H1 (cell line): ENCODE data around the gene HLX. TPM values are rescaled to one million over a fixed set of nuclear protein-coding genes. Genes with fewer than 3 reads are reported as not detected.

Source experiments
- HDAC2 ChIP-seq, 2 experiments: fragments of 300-600 bp in 1 of 2; sonication (generic) in 1 of 2; IDR thresholded peaks; 2 replicates each; pipeline ENCODE4 v1.6.1; 2011 to 2012; ENCODE audit warnings: low read depth in 2 of 2, low read length in 2 of 2, mild to moderate bottlenecking in 2 of 2, moderate library complexity in 2 of 2, borderline replicate concordance in 1 of 2, inconsistent platforms in 1 of 2
- JUND ChIP-seq: IDR thresholded peaks from 2 replicates; pipeline ENCODE4 v1.6.1; 2011; ENCODE audit warnings: mild to moderate bottlenecking, improper control_type of control experiment, low read length
- SP2 ChIP-seq: IDR thresholded peaks from 2 replicates; pipeline ENCODE4 v1.6.1; 2012; ENCODE audit warnings: mild to moderate bottlenecking, low read length, inconsistent platforms
- polyA plus RNA-seq, 7 experiments: library from polyadenylated mRNA; depleted of rRNA in 3 of 7; stranded (reverse) in 5 of 7; unstranded in 2 of 7; fragments of >200 nt in 5 of 7; fragments of 200-250 nt in 2 of 7; gene quantifications; 1 replicate in 5 of 7; 2 replicates in 1 of 7; 4 replicates in 1 of 7; pipeline versions ENCODE4 v1.2.1 to v1.2.3, GENCODE V29; 2011 to 2013; ENCODE audit warnings: missing spikeins in 2 of 7, mixed read lengths in 2 of 7
- total RNA-seq: library from RNA; stranded (reverse); fragmentation: NEBNext Ultra II Directional; extraction: Animal tissue kit (Norgen Biotek cat#: 25700); gene quantifications from 2 replicates; pipeline ENCODE4 v1.2.1, GENCODE V29; 2021
- TF ChIP-seq, protein P1 (sequence below): IDR thresholded peaks from 2 replicates; pipeline ENCODE4 v1.6.1; 2012; ENCODE audit warnings: inconsistent platforms
- TF ChIP-seq, protein P2 (sequence below): fragments of 300-600 bp; sonication (generic); IDR thresholded peaks from 2 replicates; pipeline ENCODE4 v1.7.1; 2012; ENCODE audit warnings: low read length, moderate library complexity, mild to moderate bottlenecking, inconsistent platforms; ENCODE audit not compliant: insufficient replicate concordance

Gene HLX
- total and polyA plus RNA-seq, 2 of the 8 experiments (the other 6 are each of a cell fraction or from before 2014, with no cell fraction given): 0.11 to 0.30 TPM

GRCh38 chr1:220929304-220929703, 50.1 kb downstream of the HLX start (continued):
- TF ChIP-seq, protein P1, sequence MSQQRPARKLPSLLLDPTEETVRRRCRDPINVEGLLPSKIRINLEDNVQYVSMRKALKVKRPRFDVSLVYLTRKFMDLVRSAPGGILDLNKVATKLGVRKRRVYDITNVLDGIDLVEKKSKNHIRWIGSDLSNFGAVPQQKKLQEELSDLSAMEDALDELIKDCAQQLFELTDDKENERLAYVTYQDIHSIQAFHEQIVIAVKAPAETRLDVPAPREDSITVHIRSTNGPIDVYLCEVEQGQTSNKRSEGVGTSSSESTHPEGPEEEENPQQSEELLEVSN: no peak
- TF ChIP-seq JUND (no peak), HDAC2 (IDR thresholded peaks at IDR 0.05; ENCODE audit: borderline replicate concordance in 1 of 2, low read depth in 2 of 2, low read length in 2 of 2) (no peak), SP2 (no peak)
- TF ChIP-seq, protein P2, sequence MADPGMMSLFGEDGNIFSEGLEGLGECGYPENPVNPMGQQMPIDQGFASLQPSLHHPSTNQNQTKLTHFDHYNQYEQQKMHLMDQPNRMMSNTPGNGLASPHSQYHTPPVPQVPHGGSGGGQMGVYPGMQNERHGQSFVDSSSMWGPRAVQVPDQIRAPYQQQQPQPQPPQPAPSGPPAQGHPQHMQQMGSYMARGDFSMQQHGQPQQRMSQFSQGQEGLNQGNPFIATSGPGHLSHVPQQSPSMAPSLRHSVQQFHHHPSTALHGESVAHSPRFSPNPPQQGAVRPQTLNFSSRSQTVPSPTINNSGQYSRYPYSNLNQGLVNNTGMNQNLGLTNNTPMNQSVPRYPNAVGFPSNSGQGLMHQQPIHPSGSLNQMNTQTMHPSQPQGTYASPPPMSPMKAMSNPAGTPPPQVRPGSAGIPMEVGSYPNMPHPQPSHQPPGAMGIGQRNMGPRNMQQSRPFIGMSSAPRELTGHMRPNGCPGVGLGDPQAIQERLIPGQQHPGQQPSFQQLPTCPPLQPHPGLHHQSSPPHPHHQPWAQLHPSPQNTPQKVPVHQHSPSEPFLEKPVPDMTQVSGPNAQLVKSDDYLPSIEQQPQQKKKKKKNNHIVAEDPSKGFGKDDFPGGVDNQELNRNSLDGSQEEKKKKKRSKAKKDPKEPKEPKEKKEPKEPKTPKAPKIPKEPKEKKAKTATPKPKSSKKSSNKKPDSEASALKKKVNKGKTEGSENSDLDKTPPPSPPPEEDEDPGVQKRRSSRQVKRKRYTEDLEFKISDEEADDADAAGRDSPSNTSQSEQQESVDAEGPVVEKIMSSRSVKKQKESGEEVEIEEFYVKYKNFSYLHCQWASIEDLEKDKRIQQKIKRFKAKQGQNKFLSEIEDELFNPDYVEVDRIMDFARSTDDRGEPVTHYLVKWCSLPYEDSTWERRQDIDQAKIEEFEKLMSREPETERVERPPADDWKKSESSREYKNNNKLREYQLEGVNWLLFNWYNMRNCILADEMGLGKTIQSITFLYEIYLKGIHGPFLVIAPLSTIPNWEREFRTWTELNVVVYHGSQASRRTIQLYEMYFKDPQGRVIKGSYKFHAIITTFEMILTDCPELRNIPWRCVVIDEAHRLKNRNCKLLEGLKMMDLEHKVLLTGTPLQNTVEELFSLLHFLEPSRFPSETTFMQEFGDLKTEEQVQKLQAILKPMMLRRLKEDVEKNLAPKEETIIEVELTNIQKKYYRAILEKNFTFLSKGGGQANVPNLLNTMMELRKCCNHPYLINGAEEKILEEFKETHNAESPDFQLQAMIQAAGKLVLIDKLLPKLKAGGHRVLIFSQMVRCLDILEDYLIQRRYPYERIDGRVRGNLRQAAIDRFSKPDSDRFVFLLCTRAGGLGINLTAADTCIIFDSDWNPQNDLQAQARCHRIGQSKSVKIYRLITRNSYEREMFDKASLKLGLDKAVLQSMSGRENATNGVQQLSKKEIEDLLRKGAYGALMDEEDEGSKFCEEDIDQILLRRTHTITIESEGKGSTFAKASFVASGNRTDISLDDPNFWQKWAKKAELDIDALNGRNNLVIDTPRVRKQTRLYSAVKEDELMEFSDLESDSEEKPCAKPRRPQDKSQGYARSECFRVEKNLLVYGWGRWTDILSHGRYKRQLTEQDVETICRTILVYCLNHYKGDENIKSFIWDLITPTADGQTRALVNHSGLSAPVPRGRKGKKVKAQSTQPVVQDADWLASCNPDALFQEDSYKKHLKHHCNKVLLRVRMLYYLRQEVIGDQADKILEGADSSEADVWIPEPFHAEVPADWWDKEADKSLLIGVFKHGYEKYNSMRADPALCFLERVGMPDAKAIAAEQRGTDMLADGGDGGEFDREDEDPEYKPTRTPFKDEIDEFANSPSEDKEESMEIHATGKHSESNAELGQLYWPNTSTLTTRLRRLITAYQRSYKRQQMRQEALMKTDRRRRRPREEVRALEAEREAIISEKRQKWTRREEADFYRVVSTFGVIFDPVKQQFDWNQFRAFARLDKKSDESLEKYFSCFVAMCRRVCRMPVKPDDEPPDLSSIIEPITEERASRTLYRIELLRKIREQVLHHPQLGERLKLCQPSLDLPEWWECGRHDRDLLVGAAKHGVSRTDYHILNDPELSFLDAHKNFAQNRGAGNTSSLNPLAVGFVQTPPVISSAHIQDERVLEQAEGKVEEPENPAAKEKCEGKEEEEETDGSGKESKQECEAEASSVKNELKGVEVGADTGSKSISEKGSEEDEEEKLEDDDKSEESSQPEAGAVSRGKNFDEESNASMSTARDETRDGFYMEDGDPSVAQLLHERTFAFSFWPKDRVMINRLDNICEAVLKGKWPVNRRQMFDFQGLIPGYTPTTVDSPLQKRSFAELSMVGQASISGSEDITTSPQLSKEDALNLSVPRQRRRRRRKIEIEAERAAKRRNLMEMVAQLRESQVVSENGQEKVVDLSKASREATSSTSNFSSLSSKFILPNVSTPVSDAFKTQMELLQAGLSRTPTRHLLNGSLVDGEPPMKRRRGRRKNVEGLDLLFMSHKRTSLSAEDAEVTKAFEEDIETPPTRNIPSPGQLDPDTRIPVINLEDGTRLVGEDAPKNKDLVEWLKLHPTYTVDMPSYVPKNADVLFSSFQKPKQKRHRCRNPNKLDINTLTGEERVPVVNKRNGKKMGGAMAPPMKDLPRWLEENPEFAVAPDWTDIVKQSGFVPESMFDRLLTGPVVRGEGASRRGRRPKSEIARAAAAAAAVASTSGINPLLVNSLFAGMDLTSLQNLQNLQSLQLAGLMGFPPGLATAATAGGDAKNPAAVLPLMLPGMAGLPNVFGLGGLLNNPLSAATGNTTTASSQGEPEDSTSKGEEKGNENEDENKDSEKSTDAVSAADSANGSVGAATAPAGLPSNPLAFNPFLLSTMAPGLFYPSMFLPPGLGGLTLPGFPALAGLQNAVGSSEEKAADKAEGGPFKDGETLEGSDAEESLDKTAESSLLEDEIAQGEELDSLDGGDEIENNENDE: no peak
